GM23248 (cell line): ENCODE measurements around the gene TMEM80.

Experiments
- EZH2 ChIP-seq: fragments of 200-600 bp; sonication (generic); IDR thresholded peaks from 2 replicates; pipeline ENCODE4 v1.6.1; 2018; ENCODE audit warnings: antibody characterized with exemption, mild to moderate bottlenecking; ENCODE audit not compliant: insufficient read depth, poor library complexity, severe bottlenecking
- EZH2phosphoT487 ChIP-seq: fragments of 200-600 bp; sonication (generic); IDR thresholded peaks from 2 replicates; pipeline ENCODE4 v1.6.1; 2018; ENCODE audit warnings: antibody characterized with exemption, moderate library complexity, mild to moderate bottlenecking, low read depth; ENCODE audit not compliant: insufficient read depth

GRCh38 chr11:727281-727701 is 31.7 kb downstream of the TMEM80 start:
- no peak for TF ChIP-seq EZH2
- no peak for TF ChIP-seq EZH2phosphoT487
